Measurements from ENCODE around the gene NPRL2.

NPRL2 gene

DNA sequence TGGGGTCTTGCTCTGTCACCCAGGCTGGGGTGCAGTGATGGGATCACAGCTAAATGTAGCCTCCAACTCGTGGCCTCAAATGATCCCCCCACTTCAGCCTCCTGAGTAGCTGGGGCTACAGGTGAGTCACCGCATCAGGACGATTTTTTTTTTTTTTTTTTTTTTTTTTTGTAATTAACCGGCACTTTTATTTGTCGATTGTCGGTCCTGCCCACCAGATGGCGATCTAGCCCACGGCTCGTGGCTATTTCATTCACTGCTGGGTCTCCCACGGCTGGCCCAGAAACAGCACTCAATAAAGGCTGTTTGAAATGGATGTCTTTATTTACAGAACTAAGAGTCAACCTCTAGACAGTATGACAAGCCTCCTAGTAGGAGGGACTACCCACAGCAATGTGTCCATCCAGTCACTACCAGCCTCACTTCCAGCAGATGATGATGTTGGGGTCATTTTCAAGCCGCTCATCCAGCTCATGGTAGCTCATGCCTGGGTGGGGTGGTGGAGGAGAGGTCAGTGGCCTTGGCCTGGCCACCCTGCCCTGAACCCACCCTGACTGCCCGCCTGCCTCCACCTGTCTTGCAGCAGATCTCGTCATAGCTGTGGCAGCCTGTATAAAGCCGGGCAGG is 3.3 kb downstream of the NPRL2 start:
- DNase-seq, result peak; percentile 66

DNA sequence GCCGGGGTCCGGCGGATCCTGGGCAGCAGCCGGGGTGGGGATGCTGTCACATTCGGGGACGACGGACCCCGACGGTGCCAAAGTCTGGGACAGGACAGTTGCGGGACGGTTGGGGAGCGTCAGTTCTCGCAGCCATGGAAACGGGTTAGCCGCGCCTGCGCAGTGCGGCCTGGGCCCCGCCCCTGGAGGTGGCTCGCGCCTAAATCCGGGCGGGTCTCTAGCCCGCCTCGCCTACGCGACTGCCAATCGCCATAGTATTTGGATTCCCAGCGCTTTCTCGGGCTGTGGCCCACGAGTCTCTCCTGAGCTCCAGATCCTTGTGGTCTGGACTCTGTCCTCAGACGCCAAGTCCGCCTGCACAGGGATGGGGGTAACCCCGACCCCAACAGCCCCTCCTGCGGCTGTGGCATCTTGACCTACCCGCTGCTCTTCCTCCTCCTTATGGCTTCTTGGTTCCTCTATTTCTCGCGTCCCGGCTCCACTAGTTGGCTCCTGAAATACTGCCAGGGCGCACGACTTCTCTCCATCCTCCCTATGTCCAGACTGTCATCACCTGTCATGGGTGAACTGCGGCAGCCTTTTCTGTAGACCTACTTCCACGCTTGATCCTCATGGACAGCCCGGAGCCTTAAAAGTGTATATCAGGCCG is 4.9 kb downstream of the NPRL2 start, which contains the start of gene ZMYND10:
Gene ZMYND10, minus strand, starts transcription at position 147 of the 649 bp plus-strand sequence. CDS start 153 bp downstream, outside the sequence.
- DNase-seq, result peak; percentile 65

DNA sequence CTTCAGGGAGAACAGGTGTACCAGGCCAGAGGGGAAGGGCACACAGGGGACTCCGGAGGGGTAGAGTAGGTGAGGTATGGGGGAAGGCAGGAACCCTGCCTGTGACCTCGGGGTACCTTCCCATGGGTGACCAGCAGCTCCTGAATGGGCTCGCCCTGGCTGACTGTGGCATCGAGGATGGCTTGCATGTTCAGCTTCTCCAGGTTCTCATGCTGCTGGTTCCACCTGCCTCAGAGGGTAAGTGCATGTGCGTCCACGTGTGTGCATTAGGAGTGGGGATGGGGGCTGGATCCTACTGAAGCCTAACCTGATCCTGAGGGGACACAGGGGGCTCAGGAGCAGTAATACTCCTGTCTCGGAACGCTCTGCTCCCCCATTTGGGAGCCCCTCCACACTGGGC is 5.6 kb downstream of the NPRL2 start:
- no peak for DNase-seq

DNA sequence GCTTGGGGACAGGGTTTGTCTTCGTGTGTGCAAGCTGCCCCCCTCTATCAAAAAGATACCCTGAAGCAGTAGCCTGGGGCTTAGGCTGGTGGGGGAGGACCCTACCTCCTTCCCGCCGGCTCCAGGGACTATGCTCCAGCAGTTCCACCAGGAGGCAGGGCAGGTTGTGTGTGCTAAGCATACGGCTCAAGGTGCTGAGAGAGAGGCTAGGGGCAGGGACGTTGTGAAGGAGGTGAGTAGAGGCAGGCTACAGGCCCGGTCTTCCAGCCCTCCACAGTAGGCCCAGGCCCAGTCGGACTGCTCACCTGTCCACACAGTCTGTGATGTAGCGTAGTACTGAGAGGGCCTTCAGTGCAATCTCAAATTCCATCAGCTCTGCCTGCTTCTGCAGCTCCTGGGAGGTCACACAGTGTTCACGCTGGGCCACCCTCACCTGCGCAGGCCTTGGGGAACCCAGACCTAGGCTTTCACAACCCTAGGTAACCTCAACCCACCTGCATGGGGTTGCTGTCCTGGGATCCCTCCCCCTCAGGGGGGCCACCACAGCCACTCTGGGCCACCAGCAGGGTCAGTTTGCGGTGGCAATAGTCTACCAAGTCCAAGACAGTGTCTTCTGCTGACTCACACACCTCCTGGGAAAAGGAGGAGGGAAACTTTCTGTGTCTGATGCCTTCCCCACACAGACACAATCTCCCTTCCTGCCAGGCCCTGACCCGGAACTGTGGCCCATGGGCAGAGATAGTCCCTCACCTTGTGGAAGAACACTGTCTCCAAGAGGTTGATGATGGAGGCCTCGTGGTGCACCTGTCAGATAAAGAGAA is 7.6 kb downstream of the NPRL2 start:
- DNase-seq, result no peak

DNA sequence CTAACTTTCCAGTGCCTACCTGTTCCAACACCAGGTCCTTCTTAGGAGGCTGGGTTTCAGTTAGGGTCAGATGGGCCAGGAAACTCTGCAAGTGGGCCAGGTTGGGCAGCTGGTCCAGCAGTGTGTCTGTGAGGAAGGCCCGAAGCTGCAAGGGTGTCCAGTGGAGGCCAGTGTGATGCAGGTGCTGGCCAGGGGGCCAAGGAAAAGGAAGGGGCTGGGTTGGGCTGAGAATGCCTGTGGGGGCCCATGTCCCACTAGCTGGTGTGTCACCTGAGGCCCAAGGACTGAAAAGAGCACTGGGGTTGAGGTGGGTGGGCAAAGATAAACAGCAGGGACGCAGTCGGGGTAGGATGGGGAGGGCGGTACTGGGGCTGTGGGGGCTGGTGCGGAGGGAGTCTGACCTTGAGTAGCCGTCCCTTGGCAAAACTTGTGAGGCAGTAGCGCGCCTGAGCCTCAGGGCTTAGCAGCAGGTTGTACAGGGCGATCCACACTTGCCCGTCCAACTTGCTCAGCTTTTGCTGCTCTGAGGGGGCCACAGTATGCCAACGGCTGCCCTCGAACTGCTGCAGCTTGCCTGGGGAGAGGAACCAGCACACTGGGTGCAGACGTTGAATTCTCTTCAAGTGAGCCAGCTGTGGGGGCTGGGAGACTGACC is 8.5 kb downstream of the NPRL2 start:
- no peak for DNase-seq

DNA sequence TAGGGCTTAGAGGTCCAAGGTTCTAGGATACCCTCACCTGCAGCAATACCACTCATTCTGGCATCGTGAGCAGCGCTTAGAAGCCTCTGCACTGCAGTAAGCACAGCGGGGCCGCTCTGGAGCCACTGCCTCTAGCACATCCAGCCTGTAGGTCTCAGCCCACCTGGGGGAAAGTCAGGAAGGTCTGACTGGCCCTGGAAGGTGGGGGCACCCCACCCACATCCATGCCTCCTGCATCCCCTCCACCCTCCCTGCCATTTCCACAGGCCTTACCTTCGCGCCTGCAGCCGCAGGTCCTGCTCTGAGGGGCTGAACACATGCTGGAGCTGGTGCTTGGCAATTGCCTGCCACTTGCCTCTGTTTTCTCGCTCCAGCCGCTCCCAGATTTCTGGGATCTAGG is 9.0 kb downstream of the NPRL2 start:
- DNase-seq, result no peak

DNA sequence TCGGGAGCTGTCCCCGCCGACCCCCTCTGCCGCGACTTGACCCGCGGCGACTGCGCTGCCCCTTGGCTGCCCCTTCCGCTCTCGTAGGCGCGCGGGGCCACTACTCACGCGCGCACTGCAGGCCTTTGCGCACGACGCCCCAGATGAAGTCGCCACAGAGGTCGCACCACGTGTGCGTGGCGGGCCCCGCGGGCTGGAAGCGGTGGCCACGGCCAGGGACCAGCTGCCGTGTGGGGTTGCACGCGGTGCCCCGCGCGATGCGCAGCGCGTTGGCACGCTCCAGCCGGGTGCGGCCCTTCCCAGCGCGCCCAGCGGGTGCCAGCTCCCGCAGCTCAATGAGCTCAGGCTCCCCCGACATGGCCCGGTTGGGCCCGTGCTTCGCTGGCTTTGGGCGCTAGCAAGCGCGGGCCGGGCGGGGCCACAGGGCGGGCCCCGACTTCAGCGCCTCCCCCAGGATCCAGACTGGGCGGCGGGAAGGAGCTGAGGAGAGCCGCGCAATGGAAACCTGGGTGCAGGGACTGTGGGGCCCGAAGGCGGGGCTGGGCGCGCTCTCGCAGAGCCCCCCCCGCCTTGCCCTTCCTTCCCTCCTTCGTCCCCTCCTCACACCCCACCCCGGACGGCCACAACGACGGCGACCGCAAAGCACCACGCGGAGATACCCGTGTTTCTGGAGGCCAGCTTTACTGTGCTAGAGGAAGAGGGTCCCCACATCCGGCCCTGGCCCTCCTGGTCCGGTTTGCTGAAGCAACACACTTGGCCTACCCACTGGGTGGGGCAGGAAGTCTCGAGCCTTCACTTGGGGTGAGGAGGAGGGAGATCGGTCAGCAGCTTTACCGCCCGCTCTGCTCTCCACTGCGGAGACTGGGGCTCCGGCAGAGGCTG is 9.9 kb downstream of the NPRL2 start, which contains the start of gene RASSF1:
Gene RASSF1, minus strand, starts transcription at position 389 of the 882 bp plus-strand sequence. Its CDS starts 31 bp downstream, at position 358.
- peak; percentile 46 for DNase-seq

DNA sequence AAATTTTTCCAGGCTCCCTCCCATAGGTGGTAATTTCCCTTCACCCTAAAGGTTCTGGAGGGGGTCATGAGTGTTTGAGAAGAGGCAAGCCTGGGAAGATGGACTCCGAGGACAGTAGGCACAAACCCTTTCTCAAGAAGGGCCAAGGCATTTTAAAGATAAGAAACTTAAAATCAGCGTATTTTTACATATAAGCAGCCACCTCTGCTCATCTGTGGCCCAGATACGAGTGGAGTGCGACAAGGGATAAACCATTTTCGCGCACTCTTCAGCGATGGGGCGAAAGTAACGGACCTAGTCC is 10.5 kb downstream of the NPRL2 start:
- DNase-seq, result no peak

DNA sequence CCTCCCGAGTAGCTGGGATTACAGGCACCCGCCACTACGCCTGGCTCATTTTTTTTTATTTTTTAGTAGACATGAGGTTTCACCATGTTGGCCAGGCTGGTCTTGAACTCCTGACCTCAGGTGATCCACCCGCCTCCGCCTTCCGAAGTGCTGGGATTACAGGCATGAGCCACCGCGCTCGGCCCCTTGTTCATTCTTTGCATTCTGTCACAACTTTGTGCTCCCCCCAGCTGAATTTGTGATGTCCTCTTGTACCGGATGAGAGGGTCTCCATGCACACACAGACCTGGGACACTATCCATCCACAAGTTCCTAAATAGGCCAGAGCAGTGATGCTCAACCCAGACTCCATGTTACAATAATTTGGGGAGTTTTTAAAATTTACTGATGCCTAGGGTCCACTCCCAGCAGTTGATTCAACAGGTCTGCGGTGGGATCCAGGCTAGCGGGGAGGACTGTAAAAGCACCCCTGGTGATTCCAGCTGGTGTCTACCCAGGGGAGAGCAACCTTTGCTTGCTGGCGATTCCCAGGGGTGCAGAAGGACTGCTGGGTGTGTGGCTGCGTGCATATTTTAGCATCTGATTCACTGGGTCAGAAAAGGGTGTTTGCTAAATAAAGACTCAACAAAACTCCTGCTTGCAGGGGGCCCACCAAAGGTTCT is 11.0 kb downstream of the NPRL2 start:
- DNase-seq, result no peak

DNA sequence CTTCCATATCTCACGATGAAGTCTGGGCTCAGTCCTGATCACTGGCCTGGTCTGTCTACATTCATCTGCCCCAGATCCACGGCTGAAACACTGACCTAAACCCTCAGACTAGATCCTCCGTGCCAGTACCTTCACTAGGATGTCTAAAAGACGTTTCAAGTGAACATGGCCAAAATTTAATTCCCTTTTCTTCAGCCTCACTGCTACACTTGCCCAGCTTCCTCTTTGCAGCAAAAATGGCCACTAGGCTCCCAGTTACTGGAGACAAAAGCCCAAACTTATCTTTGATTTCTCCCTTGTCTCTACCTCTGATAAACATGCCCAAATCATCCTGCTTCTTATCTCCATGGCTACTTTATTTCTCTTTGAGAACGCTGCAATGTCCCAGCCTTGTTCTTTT is 11.6 kb downstream of the NPRL2 start:
- DNase-seq, result no peak

DNA sequence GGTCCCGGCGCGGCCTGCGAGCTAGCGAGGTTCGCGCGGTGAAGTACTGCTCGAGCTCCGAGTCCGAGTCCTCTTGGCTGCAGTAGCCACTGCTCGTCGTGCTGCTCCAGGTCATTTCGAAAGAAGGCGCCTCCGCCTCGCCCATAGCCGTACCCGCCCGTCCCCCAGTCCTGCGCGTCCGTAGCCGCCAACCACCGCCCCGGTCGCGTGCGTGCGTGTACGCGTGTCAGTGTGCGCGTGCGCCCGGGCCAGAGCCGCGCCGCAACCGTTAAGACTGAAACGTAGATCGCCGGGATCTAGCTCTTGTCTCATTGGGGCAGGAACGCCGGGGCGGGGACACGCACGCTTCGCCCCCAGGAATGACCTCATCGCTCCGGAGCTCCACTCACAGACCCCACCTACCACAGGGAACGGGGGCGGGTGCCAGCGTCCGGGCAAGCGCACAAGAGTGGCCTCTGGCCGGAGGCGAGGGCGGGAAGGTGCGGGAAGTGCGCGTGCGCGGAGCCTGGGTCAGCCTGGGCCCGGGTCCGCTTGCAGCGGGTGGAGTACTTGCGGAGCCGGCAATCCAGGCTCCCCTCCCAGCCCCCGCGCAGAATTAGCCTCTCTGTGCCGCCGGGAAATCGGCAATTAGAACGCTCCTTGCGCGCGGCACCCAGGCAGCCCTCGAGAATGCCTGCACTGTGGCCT is 13.3 kb downstream of the NPRL2 start:
- peak; percentile 87 for DNase-seq

DNA sequence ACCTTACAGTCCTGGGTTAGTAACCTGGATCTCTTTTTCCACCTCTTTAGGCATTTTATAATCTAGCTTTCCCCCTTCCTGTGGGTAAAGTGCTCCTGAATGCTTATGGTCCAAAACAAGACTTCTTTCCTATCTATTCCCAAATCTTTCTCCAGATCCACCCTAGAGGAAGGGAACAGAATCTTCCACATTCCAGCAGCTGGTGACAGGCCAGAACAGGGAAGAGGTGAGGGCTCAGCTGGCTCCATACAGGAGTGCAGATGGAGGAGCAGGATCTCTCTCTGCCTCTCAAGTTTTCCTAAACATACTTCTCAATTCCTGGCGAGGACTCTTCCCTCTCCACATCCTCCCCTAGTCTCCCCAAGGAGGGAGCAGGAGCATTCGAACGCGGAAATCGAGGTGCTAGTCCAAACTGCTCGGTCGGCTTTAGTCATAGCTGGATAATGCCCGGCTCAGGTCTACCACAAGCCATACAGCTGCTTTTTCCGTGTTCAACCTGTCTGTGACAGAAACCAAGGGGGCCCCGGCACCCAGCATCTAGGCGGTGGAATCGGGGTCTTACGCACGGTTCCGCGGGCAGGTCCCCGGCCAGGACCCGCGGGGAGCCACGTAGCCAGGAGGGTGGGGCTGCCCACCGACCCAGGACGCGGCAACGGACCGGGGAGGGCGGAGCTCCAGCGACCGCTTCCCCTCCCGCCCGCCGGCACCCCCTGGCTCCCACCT is 14.0 kb downstream of the NPRL2 start:
- peak; percentile 32 for DNase-seq

DNA sequence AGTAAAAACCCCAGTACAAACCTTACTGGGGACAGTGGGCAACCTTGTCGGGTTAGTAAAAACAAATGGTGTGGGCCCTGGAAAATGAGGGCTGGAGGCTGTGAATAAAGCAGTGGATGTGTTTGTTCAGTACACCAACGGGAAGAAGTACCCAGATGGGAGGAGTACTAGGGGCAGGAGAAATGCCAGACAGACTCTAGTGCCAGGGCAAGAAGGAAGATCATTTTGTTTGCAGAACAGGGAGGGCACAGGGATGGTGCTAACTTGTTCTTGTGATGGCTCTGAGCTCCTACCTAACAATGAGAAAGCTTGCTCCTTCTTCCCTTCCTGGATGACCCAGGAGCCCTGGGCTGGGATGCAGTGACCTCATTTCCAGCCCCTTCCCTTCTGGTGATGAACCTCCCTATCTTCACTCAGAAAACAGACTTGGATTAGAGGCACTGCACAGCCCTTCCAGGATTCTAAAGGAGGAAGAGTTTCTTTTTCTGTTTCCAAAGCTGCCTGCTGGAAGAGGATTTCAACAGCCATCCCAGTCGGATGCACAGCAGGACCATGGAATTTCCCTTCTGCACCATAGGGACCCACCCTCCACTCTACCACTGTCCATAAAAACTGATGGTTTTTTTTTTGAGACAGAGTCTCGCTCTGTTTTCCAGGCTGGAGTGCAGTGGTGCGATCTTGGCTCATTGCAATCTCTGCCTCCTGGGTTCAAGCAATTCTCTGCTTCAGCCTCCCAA is 16.1 kb downstream of the NPRL2 start:
- no peak for DNase-seq

DNA sequence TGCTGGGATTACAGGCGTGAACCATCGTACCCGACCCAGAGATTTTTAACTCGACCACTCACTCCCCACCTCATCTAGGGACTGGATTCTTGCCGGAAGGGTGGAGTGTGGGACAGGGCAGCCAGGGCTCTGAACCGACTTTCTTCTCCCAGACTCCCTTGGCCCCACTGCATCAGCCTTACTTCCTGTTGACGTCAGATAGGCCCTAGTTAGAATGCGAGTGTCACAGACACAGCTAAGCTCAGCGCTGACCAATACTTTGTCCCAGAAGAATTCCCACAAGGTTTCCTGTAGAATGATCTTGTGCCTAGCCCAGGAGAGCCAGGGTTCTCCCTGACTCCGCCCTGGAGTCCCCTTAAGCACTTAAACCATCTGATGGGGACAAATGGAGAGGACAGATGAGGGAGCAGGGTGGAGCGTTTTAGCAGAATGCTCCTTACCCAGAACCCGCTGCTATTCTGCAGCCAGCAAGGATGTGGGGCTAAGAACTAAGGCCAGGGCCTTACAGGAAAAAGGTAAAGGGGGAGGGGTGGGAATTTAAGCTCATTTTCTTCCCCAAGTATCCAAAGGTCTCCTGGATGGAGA is 16.7 kb downstream of the NPRL2 start:
- DNase-seq, result no peak

DNA sequence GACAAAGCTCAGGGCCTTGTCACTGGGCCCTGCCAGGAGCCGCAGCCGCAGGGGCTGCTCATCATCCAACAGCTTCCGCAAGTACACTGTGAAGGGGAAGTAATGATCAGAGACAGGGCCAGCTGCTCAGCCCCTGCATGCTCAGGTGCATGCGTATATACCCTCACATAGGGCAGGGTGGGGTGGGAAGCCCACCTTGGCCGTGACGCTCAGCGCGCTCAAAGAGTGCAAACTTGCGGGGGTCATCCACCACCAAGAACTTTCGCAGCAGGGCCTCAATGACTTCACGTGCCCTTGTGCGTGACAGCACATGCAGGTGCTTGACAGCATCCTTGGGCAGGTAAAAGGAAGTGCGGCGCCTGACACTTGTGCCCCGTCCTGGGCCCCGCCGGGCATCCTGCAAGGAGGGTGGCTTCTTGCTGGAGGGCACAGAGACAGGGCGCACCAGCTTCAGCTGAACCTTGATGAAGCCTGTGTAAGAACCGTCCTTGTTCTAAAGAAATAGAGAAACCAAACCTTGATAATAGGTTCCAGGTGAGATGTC is 19.1 kb downstream of the NPRL2 start:
- DNase-seq, result no peak

DNA sequence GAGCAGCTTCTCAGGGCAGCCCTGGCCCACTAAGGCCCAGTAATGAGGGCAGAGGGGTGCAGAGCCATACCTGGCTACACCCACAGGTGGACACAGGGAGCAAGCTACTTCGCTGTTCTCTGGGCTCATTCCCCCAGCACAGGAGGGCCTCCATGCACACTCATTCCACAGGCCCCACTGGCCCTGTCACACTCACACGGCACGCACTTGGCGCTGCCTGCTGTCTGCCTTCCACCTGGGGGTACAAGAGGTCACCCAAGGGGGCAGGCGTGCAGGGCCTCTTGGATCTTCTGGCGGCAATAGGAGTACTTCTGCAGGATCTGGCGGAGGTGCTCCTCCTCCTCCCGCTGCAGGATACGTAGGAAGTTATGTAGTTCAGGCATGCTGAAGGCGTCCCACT is 20.2 kb downstream of the NPRL2 start:
- no peak for DNase-seq

DNA sequence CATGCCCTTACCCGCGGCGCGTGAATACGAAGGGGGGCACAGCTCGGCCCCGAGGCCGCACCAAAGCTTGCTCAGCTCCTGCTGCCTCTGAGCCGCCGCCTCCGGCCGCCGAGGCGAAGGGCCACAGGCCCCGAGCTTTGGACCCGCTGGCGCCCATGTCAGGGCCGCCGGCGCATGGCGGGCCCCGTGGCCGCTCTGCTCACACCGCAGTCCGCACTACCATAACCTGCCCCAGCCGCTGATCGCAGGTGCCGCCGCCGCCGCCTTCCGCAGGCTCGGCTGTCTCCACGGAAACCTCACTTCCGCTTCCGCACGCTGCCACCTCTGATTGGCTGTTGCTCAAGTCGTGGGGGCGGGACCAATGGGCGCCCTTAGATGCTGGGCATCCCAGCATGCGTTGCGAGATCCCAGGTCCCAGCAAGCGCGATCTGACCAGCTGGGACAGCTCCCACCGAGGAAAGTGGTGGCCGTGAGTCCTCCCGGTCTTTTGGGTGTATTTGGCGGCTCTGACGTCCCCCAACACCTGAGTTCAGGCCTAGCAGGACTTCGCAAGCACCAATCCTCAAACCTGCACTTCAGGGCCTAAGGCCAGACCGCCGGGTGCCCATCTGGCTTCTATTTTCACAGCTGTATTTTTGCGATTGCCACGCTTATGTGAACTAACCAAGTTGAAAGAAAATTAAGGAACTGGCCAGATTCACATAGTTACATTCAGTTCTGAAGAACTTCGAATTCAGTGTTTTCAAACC is 22.5 kb downstream of the NPRL2 start, which contains the start of gene TUSC2:
Gene TUSC2, minus strand, starts transcription at position 281 of the 749 bp plus-strand sequence. Its CDS starts 124 bp downstream, at position 157.
- peak; percentile 93 for DNase-seq

DNA sequence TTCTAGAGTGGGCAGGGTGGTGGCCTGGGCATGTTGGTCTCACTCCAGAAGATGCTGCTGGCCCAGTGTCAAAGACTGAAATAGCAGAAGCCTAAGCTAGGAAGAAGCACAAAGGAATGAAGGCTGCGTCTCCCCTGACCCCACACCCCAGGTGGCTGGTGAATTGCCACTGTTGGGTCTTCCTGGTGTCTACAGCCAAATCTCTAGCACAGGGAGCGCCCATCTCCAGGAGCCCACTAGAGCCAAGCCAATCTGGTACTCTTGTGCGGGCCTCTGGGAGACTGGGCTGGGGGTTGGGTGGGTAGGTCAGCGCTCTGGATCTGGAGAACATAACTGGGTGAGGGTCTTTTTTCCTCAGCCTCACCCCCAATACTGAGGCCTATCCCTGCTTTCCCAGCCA is 23.4 kb downstream of the NPRL2 start:
- no peak for DNase-seq

All from activated T-cell treated with anti-CD3 and anti-CD28 coated beads for 4 hours (primary cell).